ENCODE measurements around the gene SUFU.
"Not testable (repeated sequence)": the region's sequence is repeated elsewhere in the genome, so short reads cannot be mapped to it uniquely, and the experiment has no call there.

Gene SUFU

DNA sequence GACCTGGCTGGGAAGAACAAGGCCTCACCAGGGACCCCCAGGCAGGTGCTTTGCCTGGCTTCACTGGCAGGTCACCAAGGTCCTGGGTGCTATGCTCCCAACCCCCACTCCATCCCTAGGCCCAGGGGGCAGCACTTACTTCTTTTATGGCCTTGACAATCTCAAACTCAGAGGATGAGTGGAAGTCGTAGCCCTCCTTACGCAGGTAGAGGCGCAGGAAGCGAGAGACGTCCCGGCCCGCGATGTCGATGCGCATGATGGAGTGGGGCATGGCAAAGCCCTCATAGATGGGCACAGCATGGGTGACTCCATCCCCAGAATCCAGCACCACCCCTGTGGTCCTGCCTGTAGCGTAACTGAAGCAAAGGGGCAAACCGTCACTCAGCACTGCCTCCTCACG lies 19.8 kb upstream of the SUFU start:
- no peak for DNase-seq

GRCh38 chr10:102485093-102485784 lies 18.5 kb upstream of the SUFU start:
- DNase-seq = peak; percentile 12

DNA sequence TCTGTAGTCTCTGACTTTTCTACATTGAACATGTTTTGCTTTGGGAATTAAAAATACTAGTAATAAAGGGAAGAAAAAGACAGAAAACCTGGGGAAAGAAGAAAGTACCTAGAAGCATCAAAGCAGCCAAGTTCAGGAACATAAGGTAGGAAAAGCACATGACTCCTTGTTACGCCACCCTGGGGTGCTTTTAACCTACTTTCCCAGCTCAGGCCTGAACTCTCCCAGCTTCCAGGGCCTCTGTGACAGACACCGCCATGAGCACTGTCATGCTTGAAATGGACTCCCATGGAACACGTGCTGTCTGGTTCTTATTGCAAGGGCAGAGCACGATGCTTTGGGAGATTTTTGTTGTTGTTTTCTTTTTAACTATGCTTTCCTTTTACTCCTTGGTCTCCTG lies 12.6 kb upstream of the SUFU start:
- DNase-seq = no peak

DNA sequence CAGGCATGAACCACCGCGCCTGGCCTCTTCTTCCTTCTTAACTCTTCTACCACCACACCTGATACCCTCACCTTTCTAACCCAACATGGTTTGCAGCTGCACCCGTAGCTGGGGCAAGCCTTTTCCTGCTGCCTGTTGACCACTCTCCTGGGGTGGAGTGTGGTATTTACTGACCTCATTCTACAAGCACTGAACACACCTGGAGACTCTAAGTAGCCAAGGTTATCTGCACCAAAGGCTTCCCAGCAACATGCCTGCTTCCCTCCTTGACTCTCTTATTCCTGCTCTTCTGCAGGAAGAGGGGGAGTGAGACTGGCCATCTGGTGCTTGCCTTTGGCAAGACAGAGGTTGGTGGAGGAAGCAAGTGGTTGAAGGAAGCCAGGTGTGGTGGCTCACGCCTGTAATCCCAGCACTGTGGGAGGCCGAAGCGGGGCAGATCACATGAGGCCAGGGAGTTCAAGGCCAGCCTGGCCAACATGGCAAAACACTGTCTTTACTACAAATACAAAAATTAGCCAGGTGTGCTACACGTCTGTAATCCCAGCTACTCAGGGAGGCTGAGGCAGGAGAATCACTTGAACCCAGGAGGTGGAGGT lies 11.3 kb upstream of the SUFU start:
- DNase-seq = peak; percentile 2

GRCh38 chr10:102492983-102493382 lies 10.8 kb upstream of the SUFU start:
- DNase-seq = peak; percentile 5

DNA sequence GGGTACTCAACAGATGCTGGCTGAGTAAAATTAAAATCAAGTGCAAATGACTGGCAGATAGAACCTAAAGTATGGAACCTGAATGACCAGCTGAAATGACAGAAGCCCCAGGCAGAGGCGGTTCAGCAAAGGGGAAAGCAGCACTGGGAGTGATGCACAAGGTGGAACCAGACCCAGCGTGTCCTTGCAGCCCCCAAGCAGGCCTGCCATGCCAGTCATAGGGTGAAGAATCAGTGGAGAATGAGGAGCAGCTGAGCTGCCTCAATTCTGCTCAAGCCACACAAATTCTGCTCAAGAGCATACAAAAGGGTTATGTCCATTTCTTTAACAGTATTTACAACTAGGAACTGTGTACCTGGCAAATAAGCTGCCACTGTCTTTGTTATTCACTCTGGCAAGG lies 10.0 kb upstream of the SUFU start:
- DNase-seq = no peak

GRCh38 chr10:102497545-102497944 lies 6.2 kb upstream of the SUFU start:
- DNase-seq = no peak

- DNase-seq = no peak
These were observed 4.4 kb upstream of the SUFU start for GRCh38 chr10:102499356-102499755.

DNA sequence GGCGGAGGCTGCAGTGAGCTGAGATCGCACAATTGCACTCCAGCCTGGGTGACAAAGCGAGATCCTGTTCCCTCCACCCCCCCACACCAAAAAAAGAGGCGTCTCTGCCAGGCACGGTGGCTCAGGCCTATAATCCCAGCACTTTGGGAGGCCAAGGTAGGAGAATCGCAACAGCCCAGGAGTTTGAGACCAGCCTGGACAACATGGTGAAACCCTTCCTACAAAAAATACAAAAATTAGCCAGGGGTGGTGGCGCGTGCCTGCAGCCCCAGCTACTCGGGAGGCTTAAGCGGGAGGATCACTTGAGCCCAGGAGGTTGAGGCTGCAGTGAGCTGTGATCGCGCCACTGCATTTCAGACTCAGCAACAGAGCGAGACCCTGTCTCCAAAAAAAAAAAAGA lies 3.1 kb upstream of the SUFU start:
- DNase-seq = not testable (repeated sequence)

DNA sequence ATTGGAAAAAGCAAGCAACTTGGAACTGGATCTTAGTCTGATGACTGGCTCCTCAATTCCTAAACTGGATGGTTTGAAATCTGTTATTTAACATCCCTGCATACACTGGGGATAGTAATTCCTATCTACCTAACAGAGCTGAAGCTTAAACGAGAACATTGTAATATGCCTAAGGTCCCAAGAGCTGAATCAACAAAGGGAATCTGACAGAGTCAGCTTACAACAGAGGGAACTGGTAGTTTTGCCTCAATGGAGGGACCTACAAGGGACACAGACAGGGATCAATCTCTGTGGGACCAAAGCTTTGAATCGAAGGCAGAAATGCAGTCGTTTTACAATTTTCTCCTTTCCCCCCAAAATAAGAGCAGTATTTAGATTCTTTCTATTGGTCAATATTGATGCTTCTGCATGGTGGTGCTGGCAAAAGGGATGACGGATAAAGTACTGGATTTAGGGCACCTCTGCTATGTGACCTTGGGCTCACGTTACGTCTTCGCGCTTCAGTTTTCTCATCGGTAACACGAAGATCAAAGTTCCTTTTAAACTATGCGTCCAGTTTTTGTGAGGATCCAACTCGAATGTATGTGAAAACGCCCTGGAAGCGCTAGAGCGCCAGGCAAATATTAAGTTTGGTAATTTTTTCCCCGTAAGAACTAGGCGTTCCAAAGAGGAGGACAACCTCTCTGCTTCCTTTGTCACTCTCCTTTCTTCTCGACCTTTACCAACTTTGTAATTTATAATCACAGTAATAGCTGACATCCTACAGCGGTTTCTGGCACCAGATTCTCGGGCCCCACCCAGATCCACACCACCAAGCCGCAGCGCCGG lies 2.4 kb upstream of the SUFU start:
- DNase-seq = no peak

- peak; percentile 94 for DNase-seq
These were observed 1.8 kb upstream of the SUFU start for GRCh38 chr10:102502029-102502336.

DNA sequence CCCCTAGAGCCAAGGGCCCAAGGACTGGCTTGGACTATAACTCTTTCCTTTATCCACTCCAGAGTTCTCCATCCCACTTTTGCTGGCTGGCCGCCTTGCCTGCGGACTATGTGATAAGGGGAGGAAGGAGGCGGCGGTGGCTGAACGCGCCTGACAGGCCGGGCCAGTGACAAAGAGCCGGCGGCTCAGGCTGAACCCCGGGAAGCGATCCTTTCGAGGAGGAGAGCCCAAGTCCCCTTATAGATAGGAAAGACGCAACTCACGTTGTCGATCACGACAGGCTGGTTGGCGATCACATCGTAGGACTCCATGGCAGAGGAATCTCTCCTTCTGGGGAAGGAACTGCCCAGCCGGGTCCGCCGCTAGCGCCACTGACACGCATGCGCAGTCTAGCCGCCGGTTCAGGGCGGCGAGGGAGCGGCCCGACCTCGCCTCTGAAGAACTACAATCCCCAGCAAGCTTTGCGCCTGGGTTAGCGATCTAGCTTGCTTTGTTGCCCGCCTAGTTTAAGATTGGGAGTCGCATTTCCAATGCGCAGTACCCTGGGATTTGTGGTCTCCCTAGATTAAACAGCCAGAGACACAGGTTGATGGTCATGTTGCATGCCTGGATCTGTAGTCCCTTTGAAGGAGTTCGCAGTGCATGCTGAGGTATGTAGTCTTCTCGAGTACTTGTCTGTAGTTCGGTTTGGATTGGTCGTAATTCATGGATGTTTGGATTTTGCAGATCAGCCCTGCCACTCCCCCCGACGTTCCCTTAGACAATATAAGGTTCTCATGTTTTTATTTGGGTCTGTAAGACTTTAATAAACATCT lies 1.2 kb upstream of the SUFU start, which contains the start of gene ACTR1A:
TSS of gene ACTR1A (minus strand) at position 376 of the 815 bp plus-strand sequence. CDS start at position 311, 65 bp downstream.
- peak; percentile 99 for DNase-seq

- DNase-seq = no peak
These were observed 605 bp downstream of the SUFU start for GRCh38 chr10:102504179-102504975.

DNA sequence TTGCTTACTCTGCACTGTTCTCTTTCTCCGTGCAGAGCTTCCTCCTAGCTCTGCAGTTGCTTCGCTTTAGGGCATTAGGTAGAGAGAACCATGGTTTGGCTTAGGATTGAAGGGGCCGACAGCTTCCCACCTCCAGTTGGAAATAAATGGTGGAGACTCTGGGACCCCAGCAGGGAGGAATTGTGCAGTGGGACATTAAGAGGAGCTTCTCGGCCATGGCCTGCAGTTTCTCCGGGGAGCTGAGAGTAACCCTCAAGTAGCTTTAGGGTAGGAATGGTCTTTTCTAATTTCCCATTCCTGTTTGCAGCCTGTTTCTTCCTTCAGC lies 1.2 kb downstream of the SUFU start:
- no peak for DNase-seq

DNA sequence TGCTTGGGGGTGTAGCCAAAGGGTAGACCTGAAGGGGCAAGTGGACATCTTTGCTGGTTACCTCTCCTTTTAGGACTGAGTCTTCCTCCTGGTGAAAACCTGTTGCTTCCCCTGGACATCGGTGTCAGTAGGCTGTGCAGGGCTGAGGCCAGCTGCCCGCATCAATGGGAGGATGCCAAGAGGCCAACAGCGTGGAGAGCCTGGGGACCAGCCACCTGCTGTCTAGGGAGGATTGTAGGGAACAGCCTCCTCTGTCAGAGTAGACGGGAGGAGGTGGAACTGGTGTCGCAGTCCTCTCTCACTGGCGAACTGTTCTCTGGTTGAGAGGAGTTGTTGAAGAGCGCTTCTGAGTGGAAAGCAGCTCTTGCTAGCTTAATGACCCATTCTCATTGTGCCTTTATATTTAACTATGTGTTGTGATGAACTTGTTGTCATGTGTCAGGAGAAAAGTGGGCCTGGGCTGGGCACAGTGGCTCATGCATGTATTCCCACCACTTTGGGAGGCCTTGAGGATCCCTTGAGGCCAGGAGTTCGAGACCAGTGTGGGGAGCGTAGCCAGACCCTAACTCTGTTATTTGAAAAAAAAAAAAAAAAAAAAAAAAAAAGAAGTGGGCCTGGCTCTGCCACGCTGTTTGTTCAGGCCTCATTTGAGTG lies 1.8 kb downstream of the SUFU start:
- DNase-seq = no peak

DNA sequence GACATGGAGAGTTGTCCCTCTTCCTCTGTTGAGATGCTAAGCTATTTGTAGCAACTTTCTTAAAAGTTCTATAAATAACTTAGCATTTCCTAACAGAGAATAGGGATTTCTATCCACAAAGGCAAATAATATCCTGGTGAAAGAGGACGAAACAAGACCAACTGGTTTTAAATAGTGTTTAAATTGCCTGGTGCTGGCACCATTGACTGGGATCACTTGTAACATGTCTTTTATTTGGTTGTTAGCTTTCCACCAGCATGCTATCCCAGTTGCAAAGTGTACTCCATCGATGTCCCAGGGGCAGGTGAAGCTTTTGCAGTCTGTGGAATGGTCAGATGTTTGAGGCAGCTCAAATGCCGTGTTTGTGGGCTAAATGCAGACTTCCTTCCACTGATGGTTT lies 3.7 kb downstream of the SUFU start:
- no peak for DNase-seq

- no peak for DNase-seq
These were observed 4.7 kb downstream of the SUFU start for GRCh38 chr10:102508506-102508905.

GRCh38 chr10:102509387-102509786 lies 5.6 kb downstream of the SUFU start:
- DNase-seq = no peak

DNA sequence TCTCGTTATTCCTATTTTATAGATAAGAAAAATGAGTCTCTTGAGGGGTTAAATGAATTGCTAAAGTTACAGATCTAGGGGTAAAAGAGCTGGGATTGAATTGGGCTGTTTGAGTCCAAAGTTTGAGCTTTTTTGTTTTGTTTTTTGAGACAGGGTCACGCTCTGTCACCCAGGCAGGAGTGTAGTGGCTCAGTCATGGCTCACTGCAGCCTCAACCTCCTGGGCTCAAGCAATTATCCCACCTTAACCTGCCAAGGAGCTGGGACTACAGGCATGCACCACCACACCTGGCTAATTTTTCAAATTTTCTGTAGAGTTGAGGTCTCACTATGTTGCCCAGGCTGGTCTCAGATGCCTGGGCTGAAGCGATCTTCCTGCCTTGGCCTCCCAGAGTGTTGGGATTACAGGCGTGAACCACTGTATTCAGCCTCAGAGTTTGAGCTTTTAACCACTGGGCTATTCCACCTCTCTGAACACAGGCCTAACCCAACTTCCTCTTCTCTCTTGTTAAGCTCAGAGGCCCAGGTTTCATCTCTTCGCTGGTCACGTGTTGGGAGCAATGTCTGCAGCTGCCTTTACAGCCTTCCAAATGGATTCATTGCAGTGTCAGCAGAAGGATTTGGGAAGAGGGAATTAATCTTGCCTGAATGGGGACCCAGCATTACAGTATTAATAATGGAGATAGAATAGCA lies 8.0 kb downstream of the SUFU start:
- DNase-seq = no peak

- no peak for DNase-seq
These were observed 10.9 kb downstream of the SUFU start for GRCh38 chr10:102514487-102515311.

Data from NCI-H2171 treated with DMSO at 0.1 percent for 48 hours (cell line).